Kidney epithelial cell (primary cell): ENCODE results near the gene ABCA13. TPM values are rescaled to one million over a fixed set of nuclear protein-coding genes. Genes with fewer than 3 reads are reported as not detected.

ENCODE experiments used
- DNase-seq: peaks from one replicate; pipeline ENCODE4 v3.0.0-alpha.2; 2010; ENCODE audit warnings: low read depth
- H3K27me3 ChIP-seq: 2 replicates; pipeline ENCODE4 v1.6.0; 2011; ENCODE audit warnings: low read length; ENCODE audit not compliant: control insufficient read depth, insufficient read depth
- H3K36me3 ChIP-seq: 2 replicates; pipeline ENCODE4 v1.5.1; 2011; ENCODE audit warnings: low read length; ENCODE audit not compliant: control insufficient read depth, insufficient read depth
- H3K4me3 ChIP-seq: 2 replicates; pipeline ENCODE4 v1.5.1; 2011; ENCODE audit warnings: low read depth, mild to moderate bottlenecking, control low read depth, low read length
- total RNA-seq: library from RNA; depleted of rRNA; stranded (reverse); fragments of >200 nt; gene quantifications from 2 replicates; pipeline ENCODE4 v1.2.3, GENCODE V29; 2015
- TF ChIP-seq, protein P1 (sequence below): IDR thresholded peaks from 2 replicates; pipeline ENCODE4 v1.5.1; 2011; ENCODE audit warnings: mild to moderate bottlenecking, moderate library complexity, low read length, control low read depth, inconsistent platforms; ENCODE audit not compliant: insufficient read depth, poor library complexity, severe bottlenecking

ABCA13 gene
- total RNA-seq, 1 donor from 2014 or later: 0.71 TPM

DNA sequence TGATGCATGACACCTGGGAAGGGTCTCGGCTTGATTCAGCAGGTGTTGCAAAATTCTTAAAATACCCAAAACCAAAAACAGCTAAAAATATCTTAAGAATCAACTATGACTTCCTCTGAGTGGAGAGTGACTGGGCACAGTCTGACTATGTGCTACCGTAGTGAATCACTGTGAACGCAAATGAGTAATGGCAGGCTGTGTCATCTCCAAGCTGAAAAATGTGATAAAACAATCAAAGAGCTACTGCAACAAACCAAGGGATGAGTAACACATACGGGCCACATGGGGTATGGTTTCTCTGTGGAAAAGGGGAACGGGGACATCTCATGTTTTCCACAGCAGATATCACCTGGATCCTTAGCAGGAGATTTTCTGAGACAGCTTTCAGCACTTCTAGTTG, 127.5 kb downstream of the ABCA13 start:
- peak; percentile 37 for DNase-seq
- TF ChIP-seq, protein P1, sequence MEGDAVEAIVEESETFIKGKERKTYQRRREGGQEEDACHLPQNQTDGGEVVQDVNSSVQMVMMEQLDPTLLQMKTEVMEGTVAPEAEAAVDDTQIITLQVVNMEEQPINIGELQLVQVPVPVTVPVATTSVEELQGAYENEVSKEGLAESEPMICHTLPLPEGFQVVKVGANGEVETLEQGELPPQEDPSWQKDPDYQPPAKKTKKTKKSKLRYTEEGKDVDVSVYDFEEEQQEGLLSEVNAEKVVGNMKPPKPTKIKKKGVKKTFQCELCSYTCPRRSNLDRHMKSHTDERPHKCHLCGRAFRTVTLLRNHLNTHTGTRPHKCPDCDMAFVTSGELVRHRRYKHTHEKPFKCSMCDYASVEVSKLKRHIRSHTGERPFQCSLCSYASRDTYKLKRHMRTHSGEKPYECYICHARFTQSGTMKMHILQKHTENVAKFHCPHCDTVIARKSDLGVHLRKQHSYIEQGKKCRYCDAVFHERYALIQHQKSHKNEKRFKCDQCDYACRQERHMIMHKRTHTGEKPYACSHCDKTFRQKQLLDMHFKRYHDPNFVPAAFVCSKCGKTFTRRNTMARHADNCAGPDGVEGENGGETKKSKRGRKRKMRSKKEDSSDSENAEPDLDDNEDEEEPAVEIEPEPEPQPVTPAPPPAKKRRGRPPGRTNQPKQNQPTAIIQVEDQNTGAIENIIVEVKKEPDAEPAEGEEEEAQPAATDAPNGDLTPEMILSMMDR: no peak
- Histone ChIP-seq H3K4me3 (no peak overlapping the region), H3K36me3 (no peaks in the 10 kb centered on the region), H3K27me3 (no peaks in the 10 kb centered on the region)

DNA sequence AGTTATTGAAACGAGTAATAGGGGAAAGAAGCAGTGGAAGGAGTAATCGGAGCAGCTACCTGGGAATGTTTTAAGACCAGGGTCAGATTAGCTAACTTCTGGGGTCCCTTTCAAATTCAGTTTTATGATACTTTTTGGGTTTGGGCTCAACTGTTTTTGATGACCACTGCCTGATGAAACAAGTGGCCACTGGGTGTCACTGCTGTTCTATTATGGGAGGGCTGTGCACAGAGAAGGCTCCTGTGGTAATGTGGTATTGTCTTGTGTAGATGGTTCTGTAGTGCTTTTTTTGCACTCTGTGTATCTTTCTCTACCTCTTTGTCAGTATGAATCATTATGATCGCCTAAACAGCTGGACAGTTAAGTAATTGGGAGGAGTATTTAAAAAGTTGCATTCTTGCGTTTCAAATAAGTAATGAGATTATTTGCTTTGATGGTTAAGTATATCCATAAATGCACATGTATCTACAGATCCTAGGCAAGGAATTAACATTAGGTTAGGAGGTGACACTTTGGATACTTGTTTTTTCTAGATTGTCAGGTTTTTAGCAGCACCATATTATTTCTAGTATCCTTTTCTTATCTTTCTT, 128.4 kb downstream of the ABCA13 start:
- TF ChIP-seq, protein P1: peak; percentile 77
- no peak for DNase-seq
- Histone ChIP-seq H3K27me3 (no peaks in the 10 kb centered on the region), H3K36me3 (no peaks in the 10 kb centered on the region), H3K4me3 (no peak overlapping the region)

DNA sequence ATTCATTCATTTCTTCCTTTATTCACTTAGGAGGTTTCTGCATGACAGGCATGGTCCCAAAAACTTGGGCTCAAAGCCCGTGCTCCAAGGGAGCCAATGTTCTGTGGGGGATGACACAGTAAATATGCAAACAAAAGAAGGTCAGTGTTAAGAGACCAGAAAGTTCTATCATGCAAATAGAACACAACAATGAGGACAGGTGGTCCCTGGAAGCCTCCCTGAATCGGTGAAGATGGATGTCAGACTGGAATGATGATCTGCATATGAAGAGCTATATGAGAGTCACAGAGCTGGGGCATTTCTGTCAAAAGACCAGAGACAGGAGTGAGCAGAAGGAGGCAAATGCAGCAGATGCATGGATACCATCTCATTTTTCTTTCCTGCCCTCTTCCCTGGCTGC, 129.0 kb downstream of the ABCA13 start:
- no peaks in the 10 kb centered on the region for H3K27me3 ChIP-seq
- TF ChIP-seq, protein P1: no peak
- no peak overlapping the region for H3K4me3 ChIP-seq
- no peak for DNase-seq
- H3K36me3 ChIP-seq: no peaks in the 10 kb centered on the region

DNA sequence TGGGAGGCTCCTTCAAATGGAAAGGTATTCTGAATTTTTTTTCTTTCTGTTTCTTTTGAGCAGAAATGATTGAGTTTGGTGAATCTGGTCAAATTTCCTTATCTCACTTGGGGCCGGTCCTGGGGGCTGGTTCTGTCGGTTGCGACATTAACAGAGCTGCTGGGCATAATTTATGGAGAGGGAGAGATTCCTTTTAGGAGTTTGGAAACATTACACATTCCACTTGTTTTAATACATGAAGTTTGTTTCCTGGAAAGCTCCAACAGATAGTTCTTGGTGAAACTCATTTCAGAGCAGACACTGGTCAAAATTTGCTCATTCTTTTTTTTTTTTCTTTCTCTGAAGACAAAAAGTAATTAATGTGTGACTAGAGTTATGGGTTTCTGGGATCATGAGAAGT, 129.9 kb downstream of the ABCA13 start:
- DNase-seq: no peak
- no peak overlapping the region for H3K4me3 ChIP-seq
- no peaks in the 10 kb centered on the region for H3K27me3 ChIP-seq
- TF ChIP-seq, protein P1: no peak
- no peaks in the 10 kb centered on the region for H3K36me3 ChIP-seq

DNA sequence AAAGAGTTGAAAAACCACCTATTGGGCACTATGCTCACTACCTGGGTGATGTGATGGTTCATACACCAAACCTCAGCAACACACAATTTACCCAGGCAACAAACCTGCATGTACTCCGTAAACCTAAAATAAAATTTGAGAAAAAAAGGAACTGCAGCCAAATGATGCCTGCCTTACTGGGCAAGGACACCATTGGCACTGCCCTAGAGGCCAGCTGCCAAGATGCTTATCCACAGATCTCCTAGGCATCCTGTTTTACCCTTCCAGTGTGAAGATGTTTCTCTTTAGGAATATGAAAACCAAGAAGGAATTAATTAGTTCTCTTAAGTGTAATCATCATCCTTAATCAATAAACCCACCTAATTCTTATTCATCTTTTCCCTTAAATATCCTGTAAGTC, 133.4 kb downstream of the ABCA13 start:
- Histone ChIP-seq H3K27me3 (no peaks in the 10 kb centered on the region), H3K4me3 (no peak overlapping the region), H3K36me3 (no peaks in the 10 kb centered on the region)
- TF ChIP-seq, protein P1: no peak
- no peak for DNase-seq

DNA sequence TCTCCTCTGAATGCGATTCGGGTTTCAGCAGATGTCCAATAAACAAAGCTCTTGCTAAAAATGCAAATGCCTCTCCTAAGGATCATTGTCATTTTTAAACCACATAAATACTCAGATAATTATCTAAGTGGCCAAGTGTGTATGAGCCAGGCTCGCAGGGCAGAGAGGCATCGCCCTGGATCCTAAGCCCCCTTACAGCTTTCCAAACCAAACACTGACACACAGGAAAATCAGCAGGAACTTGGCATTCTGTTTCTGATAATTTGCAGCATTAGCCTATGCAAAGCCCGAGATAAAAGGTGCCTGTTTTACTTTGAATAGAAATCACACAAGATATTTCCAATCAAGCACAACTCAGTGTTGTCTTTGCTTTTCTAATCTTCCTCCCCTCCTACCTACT, 134.4 kb downstream of the ABCA13 start:
- H3K4me3 ChIP-seq: no peak overlapping the region
- no peaks in the 10 kb centered on the region for H3K27me3 ChIP-seq
- TF ChIP-seq, protein P1: no peak
- no peaks in the 10 kb centered on the region for H3K36me3 ChIP-seq
- DNase-seq: no peak
